HEK293T (cell line): ENCODE data around the gene SLK.

ENCODE experiments used
- ARNT ChIP-seq: fragments of 450-650 bp; IDR thresholded peaks from 2 replicates; pipeline ENCODE4 v1.6.1; 2017; ENCODE audit warnings: mild to moderate bottlenecking
- BHLHE40 ChIP-seq: fragments of 450-650 bp; IDR thresholded peaks from 2 replicates; pipeline ENCODE4 v1.6.1; 2016; ENCODE audit warnings: mild to moderate bottlenecking, moderate library complexity, borderline replicate concordance
- ELF4 ChIP-seq: fragments of 450-650 bp; IDR thresholded peaks from 2 replicates; pipeline ENCODE4 v1.6.1; 2017; ENCODE audit warnings: antibody characterized with exemption
- FOXA1 ChIP-seq: fragments of 450-650 bp; IDR thresholded peaks from 2 replicates; pipeline ENCODE4 v1.6.1; 2016; ENCODE audit warnings: mild to moderate bottlenecking
- FOXK2 ChIP-seq: fragments of 450-650 bp; IDR thresholded peaks from 2 replicates; pipeline ENCODE4 v1.6.1; 2016; ENCODE audit warnings: mild to moderate bottlenecking
- NFRKB ChIP-seq: fragments of 450-650 bp; IDR thresholded peaks from 2 replicates; pipeline ENCODE4 v1.6.1; 2016; ENCODE audit warnings: mild to moderate bottlenecking, moderate library complexity
- SUZ12 ChIP-seq: fragments of 450-650 bp; IDR thresholded peaks from 2 replicates; pipeline ENCODE4 v1.6.1; 2016; ENCODE audit warnings: mild to moderate bottlenecking
- TARDBP ChIP-seq: fragments of 450-650 bp; IDR thresholded peaks from 2 replicates; pipeline ENCODE4 v1.6.1; 2016

GRCh38 chr10:103918053-103918846, 48.7 kb upstream of the SLK start, which contains the start of gene STN1:
- TF ChIP-seq FOXK2 (no peak), ARNT (no peak), ELF4 (peak; percentile 63), TARDBP (no peak), NFRKB (no peak), BHLHE40 (no peak), FOXA1 (no peak), SUZ12 (no peak)
